Measurements from ENCODE around the gene HTR1D.
A peak's percentile ranks its signal among the peaks of the same experiment; 100 is the strongest.

The HTR1D gene

DNA sequence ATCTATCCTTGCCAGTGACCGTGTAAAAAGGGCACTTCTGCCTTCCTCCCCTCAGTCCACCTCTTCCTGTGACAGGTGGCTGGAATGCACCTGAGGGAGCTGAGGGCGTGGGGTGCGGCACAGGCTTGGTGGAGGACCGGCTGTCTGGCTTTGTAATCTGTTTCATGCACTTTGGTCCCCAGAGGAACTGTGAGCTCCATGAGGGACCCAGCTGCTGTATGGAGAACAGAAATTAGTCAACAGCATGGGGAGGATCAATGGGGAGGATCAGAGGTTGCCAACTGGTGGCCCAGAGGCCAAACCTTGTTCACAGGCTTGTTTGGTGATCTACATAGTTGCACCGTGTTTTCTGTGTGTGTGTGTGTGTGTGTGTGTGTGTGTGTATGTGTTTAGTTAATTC lies 29.7 kb downstream of the HTR1D start:
- DNase-seq (ENCODE audit: low read depth in 2 of 3, low spot score in 2 of 3), result no peak

DNA sequence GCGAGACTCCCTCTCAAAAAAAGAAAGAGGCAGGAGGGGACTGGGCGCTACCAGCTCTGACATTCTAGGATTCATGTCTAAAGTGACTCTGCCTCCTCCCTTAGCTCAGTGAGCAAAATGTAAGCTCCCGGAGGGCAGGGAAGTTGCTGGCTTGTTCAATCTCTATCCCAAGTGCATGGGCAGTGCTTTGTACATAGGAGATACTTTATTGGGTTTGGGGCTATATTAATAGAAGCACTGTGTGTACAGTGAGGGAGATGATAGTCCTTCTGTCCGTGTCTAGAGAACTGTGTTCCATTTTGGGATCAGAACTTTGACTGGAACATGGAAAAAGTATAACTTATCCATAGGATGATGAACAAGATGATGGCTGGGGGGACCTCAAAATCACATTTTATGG lies 31.9 kb downstream of the HTR1D start:
- no peak for DNase-seq (ENCODE audit: low read depth in 2 of 3, low spot score in 2 of 3)

- DNase-seq (ENCODE audit: low read depth in 2 of 3, low spot score in 2 of 3), result no peak
These were observed 32.9 kb downstream of the HTR1D start for GRCh38 chr1:23184212-23184934.

GRCh38 chr1:23179862-23180261 lies 37.4 kb downstream of the HTR1D start:
- no peak for DNase-seq (ENCODE audit: low read depth in 2 of 3, low spot score in 2 of 3)

DNA sequence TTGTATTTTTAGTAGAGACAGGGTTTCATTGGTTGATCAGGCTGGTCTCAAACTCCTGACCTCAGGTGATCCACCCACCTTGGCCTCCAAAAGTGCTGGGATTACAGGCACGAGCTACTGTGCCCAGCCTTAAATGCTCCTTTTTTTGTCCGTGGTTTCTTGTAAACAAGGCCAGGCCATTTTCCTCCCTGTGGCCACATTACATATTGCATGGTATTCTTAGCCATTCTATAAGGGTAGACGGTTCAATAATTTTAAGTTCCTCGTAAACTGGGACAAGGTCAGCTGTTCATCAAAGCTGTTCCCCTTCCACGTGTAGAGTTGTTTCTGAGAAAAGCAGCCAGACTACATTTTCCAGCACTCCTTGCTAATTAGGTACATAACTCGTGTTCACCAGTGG lies 38.4 kb downstream of the HTR1D start:
- no peak for DNase-seq (ENCODE audit: low read depth in 2 of 3, low spot score in 2 of 3)

DNA sequence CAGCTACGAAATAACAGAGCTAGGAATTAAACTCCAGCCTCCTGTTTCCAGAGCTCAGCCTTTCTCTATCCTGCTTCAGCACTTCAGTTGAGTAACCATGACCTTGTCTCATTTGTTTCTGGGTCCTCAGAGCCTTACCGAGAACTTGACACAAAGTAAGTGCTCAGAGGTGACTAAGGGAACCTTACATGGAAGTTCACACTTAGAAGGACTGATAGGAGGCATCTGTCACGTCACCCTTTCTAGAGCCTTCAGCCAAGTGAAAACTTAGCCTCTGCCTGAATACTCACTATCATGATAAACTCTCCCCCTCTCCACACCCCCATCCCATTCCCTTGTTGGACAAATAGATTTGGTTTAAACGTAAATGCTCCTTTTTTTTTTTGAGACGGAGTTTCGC lies 38.9 kb downstream of the HTR1D start:
- no peak for DNase-seq (ENCODE audit: low read depth in 2 of 3, low spot score in 2 of 3)

DNA sequence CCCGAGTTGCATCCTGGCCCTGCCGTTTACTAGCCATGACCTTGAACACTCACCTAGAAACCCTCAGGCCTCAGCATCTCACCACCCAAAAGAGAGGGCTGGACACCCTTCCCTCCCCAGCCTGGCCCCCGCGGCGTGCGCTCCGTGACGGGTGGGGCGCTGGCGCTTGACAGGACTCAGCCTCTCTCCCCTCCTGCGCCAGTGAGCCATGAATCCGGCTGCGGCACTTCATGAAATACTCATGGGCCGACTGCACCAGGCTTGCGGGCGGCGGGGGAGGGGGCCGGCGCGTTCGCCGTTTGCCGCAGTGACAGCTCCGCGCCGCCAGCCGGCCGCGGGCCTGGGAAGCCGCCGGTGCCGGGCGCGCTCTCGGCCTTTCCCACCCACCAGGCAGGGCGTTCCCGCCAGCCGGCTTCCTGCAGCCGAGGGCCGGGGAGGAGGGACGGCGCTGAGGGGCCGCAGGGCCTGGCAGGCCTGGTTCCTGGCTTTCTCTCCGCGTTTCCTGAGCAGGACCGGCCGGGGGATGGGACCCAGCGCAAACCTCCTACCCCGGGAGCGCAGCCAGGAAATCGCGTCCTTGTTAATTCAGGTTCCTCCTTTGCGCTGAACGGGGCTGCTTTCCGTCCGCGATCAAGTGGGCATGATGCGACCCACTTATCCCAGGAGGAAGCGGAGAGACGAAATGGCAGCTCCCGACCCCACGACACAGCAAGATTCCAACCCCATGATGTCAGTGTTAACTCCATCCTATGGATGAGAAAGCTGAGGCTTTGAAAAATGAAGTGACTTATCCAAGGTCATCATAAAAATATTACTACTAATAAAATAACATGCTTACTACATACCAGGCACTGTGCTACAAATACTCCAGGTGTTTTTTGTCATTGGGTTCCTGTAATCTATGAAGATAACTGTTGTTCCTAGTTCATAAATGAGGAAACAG lies 39.6 kb downstream of the HTR1D start:
- DNase-seq (ENCODE audit: low read depth in 2 of 3, low spot score in 2 of 3), result peak in 2 of 3 experiments; percentile 12 to 15

DNA sequence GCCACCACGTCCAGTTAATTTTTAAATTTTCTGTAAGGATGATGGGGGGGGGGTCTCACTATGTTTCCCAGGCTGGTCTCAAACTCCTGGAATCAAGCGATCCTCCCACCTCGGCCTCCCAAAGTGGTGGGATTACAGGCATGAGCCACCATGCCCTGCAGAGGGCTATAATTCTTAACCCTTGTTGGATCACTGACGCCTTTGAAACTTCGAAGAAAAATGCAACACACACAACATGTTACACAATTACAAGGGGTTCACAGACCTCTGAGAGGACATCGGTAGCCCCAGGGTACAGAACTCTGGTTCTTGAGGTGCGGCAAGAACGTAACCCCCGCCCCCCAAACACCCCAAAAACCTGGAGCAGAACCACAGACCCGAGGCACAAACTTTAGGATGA lies 40.3 kb downstream of the HTR1D start:
- no peak for DNase-seq (ENCODE audit: low read depth in 2 of 3, low spot score in 2 of 3)

DNA sequence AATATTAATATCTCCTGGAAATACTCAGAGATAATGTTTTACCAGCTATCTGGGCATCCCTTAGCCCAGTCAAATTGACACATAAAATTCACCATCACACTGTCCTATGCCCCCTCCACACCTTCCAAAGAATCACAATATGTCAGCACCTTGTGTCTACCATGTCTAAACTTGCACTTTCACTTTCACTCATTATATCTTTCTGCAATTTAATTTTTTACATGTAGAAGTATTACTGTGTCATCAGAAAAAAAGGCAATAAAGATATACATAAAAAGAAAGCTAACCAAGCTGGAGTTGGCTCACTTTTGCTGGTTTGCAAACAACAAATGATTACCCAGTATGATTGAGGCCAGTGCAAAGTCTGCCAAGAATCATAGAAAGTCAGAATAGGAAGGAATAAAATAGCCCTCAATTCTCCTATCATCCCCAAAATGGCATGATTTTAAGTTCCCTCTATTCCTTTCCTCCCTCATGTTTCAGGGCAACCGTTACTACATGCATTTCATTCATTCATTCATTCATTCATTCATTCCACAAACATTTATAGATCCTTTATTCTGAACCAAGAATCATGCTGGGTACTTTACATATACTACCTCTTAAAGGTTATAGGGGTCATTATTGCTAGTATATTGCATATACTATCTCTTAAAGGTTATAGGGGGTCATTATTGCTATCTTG lies 42.7 kb downstream of the HTR1D start:
- DNase-seq (ENCODE audit: low read depth in 2 of 3, low spot score in 2 of 3), result no peak

- DNase-seq (ENCODE audit: low read depth in 2 of 3, low spot score in 2 of 3), result no peak
These were observed 46.0 kb downstream of the HTR1D start for GRCh38 chr1:23171181-23171755.

DNA sequence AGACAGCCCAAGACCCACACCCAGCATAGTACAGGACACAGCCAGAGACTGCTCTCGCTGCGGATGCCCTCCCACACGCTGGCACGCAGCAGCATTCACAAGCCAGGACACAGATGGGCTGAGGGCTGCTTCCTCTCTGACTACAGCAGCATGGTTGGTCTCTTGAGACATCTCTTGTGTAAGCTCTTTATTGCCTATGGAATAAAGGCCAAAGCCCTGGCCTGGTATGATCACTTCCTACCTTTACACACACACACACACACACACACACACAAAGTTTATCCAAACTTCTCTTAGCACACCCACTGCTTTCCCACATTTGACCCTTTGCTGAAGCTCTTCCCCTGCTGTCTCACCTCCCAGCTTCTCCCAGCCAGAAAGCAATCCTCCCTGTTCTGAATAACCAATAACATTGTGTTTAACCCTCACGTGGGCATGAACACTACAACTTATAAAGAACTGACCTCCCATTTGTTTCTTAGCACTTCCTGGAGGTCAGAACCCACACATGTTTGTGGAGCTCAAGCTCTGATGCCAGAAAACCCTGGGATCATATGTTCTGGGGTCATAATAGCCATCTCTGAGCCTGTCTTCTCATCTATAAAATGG lies 47.5 kb downstream of the HTR1D start:
- DNase-seq (ENCODE audit: low read depth in 2 of 3, low spot score in 2 of 3), result no peak

DNA sequence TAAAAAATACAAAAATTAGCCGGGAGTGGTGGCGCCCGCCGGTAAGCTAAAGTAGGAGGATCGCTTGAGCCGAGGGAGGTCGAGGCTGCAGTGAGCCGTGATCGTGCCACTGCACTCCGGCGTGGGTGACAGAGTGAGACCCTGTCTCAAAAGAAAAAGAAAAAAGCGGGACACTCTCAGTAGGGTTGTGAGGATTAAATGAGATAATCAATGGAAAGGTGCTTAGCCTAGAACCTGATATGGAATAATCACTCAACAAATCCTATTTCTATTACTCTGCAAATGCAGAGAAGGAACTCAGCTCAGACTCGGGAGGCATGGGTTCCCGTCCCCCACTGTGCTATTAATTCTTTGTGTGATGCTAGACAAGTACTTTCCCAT lies 48.1 kb downstream of the HTR1D start:
- no peak for DNase-seq (ENCODE audit: low read depth in 2 of 3, low spot score in 2 of 3)

DNA sequence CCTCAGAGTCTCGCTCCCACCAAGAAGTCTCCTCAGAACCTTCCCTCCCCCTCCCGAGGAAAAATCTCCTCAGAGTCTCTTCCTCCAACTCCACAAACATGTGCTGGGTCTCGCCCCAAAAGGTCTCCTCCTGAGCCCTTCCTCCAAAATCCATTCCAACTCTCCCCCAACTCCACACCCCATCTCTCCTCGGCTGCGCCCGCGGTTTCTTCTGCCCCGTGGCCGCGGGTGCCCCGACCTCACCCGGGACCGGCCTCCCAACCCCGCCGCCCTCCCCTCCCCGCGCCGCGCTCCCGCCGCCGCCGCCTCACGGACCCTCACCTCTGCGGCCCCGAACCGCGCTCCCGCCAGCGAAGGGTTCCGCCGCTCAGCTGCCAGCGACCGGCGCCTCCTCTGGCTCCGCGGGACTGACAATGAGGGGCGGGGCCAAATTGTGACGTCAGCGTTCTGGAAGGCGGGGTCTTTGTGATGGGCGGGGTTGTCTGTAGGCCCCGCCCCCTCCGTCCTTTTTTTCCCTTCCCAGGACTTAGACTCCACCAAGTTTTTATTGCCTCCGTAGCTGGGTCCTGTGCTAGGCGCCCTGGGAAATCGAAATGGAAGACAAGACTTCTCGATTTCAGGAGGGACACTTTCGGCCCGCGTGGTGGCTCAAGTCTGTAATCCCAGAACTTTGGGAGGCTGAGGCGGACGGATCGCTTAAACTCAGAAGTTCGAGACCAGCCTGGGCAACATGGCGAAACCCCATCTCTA lies 48.7 kb downstream of the HTR1D start, which contains the start of gene LUZP1:
Gene LUZP1, minus strand, starts transcription at position 412 of the 750 bp plus-strand sequence.
- peak; percentile 66 to 98 (median 94) for DNase-seq (ENCODE audit: low read depth in 2 of 3, low spot score in 2 of 3)

- no peak for DNase-seq (ENCODE audit: low read depth in 2 of 3, low spot score in 2 of 3)
These were observed 49.2 kb downstream of the HTR1D start for GRCh38 chr1:23168079-23168444.

DNA sequence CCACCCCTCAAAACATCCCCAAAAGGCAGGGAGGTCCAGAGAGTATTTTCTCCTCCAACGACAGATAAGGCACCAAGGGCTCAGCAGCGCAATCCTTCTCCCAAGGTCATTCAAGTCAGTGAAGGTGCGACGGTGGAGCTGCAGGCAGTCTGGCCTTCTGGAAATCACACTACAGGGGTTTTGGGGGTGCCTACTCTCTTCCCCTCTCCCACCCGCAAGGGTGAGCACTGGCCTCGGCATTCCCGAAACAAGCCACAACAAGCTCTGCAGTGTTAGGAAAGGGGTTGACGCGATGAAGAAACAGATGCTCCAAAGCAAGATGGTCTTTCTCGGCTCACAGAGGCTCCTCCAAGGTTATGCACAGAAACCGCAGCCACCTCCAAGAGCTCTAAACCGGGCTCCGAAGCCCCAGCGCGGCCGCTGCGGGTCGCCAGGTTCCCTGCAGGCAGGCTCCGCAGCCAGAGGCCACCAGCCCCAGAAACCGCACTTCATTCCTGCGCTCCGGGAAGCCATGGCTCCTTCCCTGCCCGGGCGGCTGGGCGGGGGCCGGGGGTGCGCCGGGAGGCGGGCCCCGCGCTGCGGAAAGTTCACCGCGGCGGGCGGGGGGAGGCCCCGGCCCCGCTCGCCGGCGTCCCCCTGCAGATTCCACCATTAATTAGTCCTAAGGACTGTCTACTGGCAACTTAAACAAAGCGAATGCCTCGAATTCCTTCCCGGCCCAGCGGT lies 49.8 kb downstream of the HTR1D start:
- peak in 1 of 3 experiments; percentile 14 for DNase-seq (ENCODE audit: low read depth in 2 of 3, low spot score in 2 of 3)

- DNase-seq (ENCODE audit: low read depth in 2 of 3, low spot score in 2 of 3), result no peak
These were observed 50.4 kb downstream of the HTR1D start for GRCh38 chr1:23166854-23167253.

DNA sequence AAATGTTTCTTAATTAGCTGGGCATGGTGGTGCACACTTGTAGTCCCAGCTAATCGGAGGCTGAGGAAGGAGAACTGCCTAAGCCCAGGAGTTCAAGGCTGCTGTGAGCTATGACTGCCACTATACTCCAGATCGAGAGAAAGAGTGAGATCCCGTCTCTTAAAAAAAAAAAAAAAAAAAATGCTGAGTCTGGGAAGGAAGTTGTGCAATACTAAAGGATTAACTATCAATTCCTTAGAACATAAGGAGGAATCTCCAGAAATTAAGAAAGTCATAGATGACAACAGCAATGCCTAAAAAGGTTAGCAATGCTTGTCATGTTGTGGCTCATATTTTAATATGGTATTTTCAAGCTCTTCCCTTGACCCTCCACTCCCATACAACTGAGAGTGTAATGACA lies 53.9 kb downstream of the HTR1D start:
- no peak for DNase-seq (ENCODE audit: low read depth in 2 of 3, low spot score in 2 of 3)

- DNase-seq (ENCODE audit: low read depth in 2 of 3, low spot score in 2 of 3), result no peak
These were observed 57.1 kb downstream of the HTR1D start for GRCh38 chr1:23159963-23160877.

DNA sequence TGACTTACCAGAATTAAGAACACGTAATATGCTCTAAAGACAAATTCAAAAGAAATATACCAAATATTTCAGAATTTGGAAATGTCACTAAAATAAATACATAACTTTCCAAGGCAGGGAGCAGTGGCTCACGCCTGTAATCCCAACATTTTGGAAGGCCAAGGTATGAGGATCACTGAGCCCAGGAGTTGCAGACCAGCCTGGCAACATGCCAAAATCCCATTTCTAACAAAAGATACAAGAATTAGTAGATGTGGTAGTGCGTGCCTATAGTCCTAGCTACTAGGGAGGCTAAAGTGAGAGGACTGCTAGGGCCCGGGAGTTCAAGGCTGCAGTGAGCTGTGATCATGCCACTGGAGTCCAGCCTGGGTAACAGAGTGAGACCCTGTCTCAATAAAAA lies 60.4 kb downstream of the HTR1D start:
- no peak for DNase-seq (ENCODE audit: low read depth in 2 of 3, low spot score in 2 of 3)
